ENCODE results near the gene CCDC9.

GRCh38 chr19:47253970-47254369 lies 2.4 kb upstream of the CCDC9 start:
- no peak for TF ChIP-seq EP300 (IDR thresholded peaks at IDR 0.05; ENCODE audit: borderline replicate concordance)
- TF ChIP-seq TAF1 (IDR thresholded peaks at IDR 0.05; ENCODE audit: low read depth): no peak
- TF ChIP-seq ZBTB7A (IDR thresholded peaks at IDR 0.05; ENCODE audit: low read depth): no peak
- no peak for TF ChIP-seq CEBPB (IDR thresholded peaks at IDR 0.05)
- TF ChIP-seq MAX (IDR thresholded peaks at IDR 0.05): no peak
- TF ChIP-seq TCF12 (IDR thresholded peaks at IDR 0.05; ENCODE audit: low read depth): no peak
- TF ChIP-seq EGR1 (IDR thresholded peaks at IDR 0.05): no peak
- no peak for TF ChIP-seq YY1 (IDR thresholded peaks at IDR 0.05; ENCODE audit: low read depth)
